Stimulated activated naive CD4-positive, alpha-beta T cell treated with Interleukin-2 at 50 U/mL for 16 hours (primary cell): ENCODE data around the gene ARHGAP25.

Experiments
- DNase-seq: peaks from one replicate; lab custom pipeline; 2025; lab: John Stamatoyannopoulos, UW

Gene ARHGAP25

DNA sequence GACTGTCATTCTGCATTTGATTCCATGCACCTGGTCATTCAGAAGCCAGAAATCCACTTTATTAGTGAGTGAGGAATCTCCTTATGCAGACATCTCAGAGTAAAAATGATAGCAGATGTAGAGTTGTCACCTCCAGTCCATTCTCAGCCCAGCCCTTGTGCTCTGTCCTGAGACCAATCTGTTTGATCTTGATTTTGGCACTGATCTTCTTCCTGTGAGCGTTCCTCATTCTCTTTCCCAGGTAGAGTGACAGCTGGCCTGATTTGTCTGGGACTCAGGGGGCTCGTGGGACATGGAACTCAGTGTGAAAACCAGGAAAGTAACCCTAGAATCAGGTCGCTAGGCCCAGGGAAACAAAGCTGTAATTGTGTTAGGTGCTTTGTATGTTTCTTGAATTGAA lies 8.9 kb downstream of the ARHGAP25 start:
- DNase-seq, result no peak

- DNase-seq, result no peak
These were observed 9.8 kb downstream of the ARHGAP25 start for GRCh38 chr2:68744366-68744912.

DNA sequence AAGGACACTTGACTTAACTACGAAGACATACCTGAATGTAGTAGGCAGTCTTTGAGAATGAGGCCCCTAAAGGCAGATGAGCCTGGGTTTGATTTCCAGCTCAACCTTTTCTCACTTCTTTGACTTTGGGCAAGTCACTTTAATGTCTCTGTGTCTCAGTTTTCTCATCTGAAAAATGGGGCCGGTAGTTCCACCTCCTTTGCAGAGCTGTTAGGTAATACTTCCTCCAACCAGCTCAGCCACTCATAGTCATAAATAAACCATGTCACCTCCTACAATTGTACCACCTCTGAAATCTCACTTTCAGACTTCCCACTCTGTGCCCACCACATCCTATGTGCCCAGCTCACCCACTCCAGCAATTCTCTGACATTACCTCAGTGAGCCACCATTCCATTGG lies 10.4 kb downstream of the ARHGAP25 start:
- DNase-seq, result peak; percentile 67

DNA sequence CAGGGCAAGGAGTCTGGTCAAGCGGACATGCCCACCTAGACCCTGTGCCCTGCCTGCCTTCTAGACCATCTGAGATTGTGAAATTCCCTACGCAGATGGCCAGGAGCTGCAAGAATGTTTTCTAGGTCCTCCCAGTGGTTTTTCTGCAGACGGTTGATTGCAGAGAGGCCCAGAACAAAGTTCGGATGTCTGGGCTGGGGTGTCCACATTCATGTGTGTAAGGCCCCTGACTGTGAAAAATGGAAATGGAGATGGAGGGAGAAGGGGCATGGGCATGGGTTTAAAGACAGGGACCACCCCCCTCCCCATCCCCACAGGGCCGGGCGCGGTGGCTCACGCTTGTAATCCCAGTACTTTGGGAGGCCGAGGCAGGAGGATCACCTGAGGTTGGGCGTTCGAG lies 11.8 kb downstream of the ARHGAP25 start:
- DNase-seq, result no peak

- DNase-seq, result no peak
These were observed 12.8 kb downstream of the ARHGAP25 start for GRCh38 chr2:68747413-68747812.

- DNase-seq, result no peak
These were observed 13.3 kb downstream of the ARHGAP25 start for GRCh38 chr2:68747900-68748299.

DNA sequence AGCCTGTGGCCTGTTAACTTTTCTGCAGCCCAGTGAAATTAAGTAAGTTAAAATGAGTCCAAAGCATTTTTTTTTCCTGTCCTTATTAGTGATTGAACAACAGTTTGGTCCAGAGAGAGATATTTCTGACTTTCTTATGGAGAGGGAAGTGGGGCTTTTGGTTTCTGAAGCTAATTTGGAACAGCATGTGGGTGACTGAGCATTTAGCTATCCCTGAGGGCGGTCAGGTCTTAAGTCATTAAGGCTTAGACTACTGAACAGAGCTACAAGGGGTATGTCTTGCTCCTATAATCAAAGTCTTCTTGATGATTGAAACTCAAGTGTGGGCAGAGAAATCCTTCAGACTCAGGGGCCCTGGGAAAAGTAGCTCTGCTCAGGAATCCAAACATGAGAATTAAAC lies 14.0 kb downstream of the ARHGAP25 start:
- DNase-seq, result no peak

- no peak for DNase-seq
These were observed 14.7 kb downstream of the ARHGAP25 start for GRCh38 chr2:68749345-68749744.

DNA sequence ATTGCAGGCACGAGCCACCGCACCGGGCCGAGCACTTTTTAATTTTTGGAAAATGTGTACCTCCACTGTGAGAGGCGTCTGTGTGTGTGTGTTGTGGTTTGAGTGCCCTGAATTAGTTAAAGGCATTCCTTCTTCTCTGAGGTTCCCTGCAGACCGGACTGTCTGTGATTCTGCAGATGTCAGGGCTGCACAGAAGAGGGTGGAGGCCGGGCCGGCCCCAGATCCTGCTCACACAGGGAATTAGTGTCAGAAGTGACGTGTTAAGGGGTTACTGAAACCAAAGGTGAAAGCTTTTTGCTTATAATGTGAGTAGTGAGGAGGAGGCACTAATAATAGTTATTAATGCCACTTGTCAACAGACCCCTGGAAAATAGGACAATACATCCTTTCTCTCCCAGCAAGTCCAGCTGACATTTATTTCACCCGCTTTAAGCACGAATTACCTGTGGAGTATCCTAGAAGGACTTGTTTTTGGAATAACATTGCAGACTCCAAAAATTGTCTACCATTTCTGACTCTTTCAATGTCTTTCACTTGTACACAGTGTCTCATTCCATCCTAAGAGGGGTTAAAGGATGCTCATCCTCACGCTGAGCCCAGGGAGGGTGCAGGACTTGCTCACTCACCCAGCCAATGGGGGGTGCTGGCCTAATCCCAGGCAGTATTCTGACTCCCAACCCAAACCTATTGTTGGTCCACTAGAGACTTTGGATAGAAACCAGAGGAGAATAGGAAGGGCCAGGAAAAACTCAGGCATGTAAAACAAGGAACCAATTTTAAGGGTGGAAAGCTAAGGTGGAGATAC lies 16.2 kb downstream of the ARHGAP25 start:
- no peak for DNase-seq

GRCh38 chr2:68751397-68752339 lies 17.1 kb downstream of the ARHGAP25 start:
- peak; percentile 84 for DNase-seq

- no peak for DNase-seq
These were observed 18.7 kb downstream of the ARHGAP25 start for GRCh38 chr2:68753318-68753717.

GRCh38 chr2:68755071-68755470 lies 20.5 kb downstream of the ARHGAP25 start:
- DNase-seq, result no peak

- DNase-seq, result no peak
These were observed 21.6 kb downstream of the ARHGAP25 start for GRCh38 chr2:68756178-68756577.

DNA sequence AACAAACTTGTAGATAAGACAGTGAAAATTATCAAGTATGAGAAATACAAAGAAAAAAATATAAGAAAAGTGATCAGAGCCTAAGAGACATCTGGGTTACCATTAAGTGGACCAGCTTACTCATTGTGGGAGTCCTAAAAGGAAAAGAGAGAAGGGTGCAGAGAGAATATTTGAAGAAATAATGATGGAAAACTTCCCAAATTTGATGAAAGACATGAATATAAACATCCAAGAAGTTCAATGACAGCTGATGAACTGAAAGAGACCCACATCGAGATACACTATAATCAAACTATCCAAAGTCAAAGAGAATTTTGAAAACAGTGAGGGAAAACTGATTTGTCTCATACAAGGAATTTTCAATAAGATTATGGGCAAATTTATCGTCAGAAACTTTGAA lies 22.5 kb downstream of the ARHGAP25 start:
- no peak for DNase-seq

DNA sequence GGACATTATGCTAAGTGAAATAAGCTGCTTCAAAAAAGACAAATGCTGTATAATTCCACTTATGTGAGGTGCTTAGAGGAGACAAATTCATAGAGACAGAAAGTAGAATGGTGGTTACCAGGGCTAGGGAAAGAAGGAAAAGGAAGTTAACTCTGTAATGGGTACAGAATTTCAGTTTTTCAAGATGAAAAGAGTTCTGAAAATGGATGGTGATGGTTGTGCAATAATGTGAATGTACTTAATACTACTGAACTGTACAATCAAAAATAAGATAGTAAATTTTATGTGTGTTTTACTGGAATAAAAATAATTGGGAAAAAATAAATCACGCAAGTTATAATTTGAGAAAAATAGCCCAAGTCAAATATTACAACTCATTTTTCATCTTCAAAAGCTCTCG lies 27.5 kb downstream of the ARHGAP25 start:
- no peak for DNase-seq

DNA sequence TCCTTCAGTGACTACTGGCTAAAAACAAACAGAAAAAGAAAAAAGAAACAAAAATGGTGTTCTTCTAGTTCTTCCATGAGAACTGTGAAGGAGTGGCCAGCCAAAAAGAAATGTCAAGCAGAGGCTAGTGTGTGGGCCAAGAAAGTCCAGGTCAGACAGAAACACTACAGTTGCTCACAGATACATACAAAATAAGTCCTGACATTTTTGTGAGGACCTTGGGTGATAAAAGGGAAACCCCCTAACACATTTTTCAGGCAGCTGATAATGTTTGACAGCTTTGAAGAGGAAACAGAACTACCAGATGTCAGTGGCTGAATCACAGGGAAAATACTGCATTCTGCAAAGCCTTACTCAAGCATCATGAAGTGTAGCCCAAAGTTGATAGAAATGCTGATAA lies 28.1 kb downstream of the ARHGAP25 start:
- DNase-seq, result no peak

GRCh38 chr2:68764041-68764805 lies 29.6 kb downstream of the ARHGAP25 start:
- DNase-seq, result no peak

- DNase-seq, result no peak
These were observed 30.2 kb downstream of the ARHGAP25 start for GRCh38 chr2:68764806-68765311.

GRCh38 chr2:68765739-68766375 lies 31.2 kb downstream of the ARHGAP25 start:
- DNase-seq, result no peak

GRCh38 chr2:68766376-68766845 lies 31.8 kb downstream of the ARHGAP25 start:
- DNase-seq, result peak; percentile 61
